OCI-LY1 (cell line): Measurements from ENCODE around the gene BMP6.

Source experiments
- H2AFZ ChIP-seq: fragments of 200-600 bp; sonication (generic), shearing (Covaris generic); 2 replicates; pipeline ENCODE4 v1.6.0; 2014; ENCODE audit warnings: antibody characterized with exemption, mild to moderate bottlenecking, low read length
- H3F3A ChIP-seq: fragments of 200-600 bp; sonication (generic), shearing (Covaris generic); 2 replicates; pipeline ENCODE4 v1.6.0; 2014; ENCODE audit warnings: mild to moderate bottlenecking, antibody characterized with exemption, low read length, moderate library complexity; ENCODE audit not compliant: insufficient read depth
- H3K27ac ChIP-seq: fragments of 200-600 bp; sonication (generic); 2 replicates; pipeline ENCODE4 v1.5.1; 2014; ENCODE audit warnings: low read length, mixed run types, mild to moderate bottlenecking, low read depth; ENCODE audit not compliant: poor library complexity, severe bottlenecking
- H3K27me3 ChIP-seq: fragments of 200-600 bp; sonication (generic); 2 replicates; pipeline ENCODE4 v1.6.0; 2014; ENCODE audit warnings: antibody characterized with exemption, mild to moderate bottlenecking, low read length, moderate library complexity; ENCODE audit not compliant: insufficient read depth
- H3K36me3 ChIP-seq: fragments of 200-600 bp; sonication (generic); 2 replicates; pipeline ENCODE4 v1.6.1; 2014; ENCODE audit warnings: mild to moderate bottlenecking, antibody characterized with exemption, low read length, moderate library complexity, mixed read lengths; ENCODE audit not compliant: insufficient read depth
- H3K4me1 ChIP-seq: fragments of 200-600 bp; sonication (generic); 2 replicates; pipeline ENCODE4 v1.5.1; 2014; ENCODE audit warnings: mild to moderate bottlenecking, low read length, moderate library complexity; ENCODE audit not compliant: insufficient read depth, severe bottlenecking
- H3K4me2 ChIP-seq: fragments of 200-600 bp; sonication (generic), shearing (Covaris generic); 2 replicates; pipeline ENCODE4 v1.6.1; 2014; ENCODE audit warnings: low read length
- H3K4me3 ChIP-seq: fragments of 200-600 bp; sonication (generic); 2 replicates; pipeline ENCODE4 v1.5.1; 2014; ENCODE audit warnings: low read length, low read depth, mild to moderate bottlenecking, mixed read lengths; ENCODE audit not compliant: poor library complexity, severe bottlenecking
- H3K79me2 ChIP-seq: fragments of 200-600 bp; shearing (Covaris generic); 2 replicates; pipeline ENCODE4 v1.6.1; 2016; ENCODE audit warnings: mixed run types, low read length, mixed read lengths; ENCODE audit not compliant: insufficient read depth
- H3K9ac ChIP-seq: fragments of 200-600 bp; sonication (generic), shearing (Covaris generic); 2 replicates; pipeline ENCODE4 v1.6.1; 2014; ENCODE audit warnings: mild to moderate bottlenecking, low read length, mixed read lengths
- H3K9me2 ChIP-seq: fragments of 200-600 bp; sonication (generic), shearing (Covaris generic); 2 replicates; pipeline ENCODE4 v1.6.1; 2014; ENCODE audit warnings: low read depth, mild to moderate bottlenecking, low read length, mixed read lengths
- H3K9me3 ChIP-seq: fragments of 200-600 bp; shearing (Covaris generic); 2 replicates; pipeline ENCODE4 v1.6.1; 2014; ENCODE audit warnings: low read length, mixed read lengths
- H4K20me1 ChIP-seq: fragments of 200-600 bp; sonication (generic), shearing (Covaris generic); 2 replicates; pipeline ENCODE4 v1.6.0; 2016; ENCODE audit warnings: mild to moderate bottlenecking, low read length; ENCODE audit not compliant: insufficient read depth
- CTCF ChIP-seq: fragments of 200-600 bp; sonication (generic), shearing (Covaris generic); IDR thresholded peaks from 2 replicates; pipeline ENCODE4 v1.5.1; 2017; ENCODE audit warnings: mild to moderate bottlenecking, antibody characterized with exemption, low read length, moderate library complexity, mixed read lengths
- EZH2 ChIP-seq: fragments of 200-600 bp; sonication (generic), shearing (Covaris generic); IDR thresholded peaks from 2 replicates; pipeline ENCODE4 v1.8.0; 2017; ENCODE audit warnings: borderline replicate concordance, mixed run types, mild to moderate bottlenecking, antibody characterized with exemption, low read length, moderate library complexity, mixed read lengths

The BMP6 gene

GRCh38 chr6:7747016-7747415 lies 21.1 kb downstream of the BMP6 start:
- Histone ChIP-seq H3K4me2 (no peak overlapping the region), H3K9ac (no peak overlapping the region), H3K79me2 (no peaks in the 10 kb centered on the region), H3F3A (no peaks in the 10 kb centered on the region), H3K27ac (no peak overlapping the region), H3K9me2 (no peaks in the 10 kb centered on the region), H3K9me3 (no peaks in the 10 kb centered on the region), H3K4me1 (no peaks in the 10 kb centered on the region), H3K27me3 (no peaks in the 10 kb centered on the region), H4K20me1 (no peaks in the 10 kb centered on the region), H3K4me3 (no peak overlapping the region), H3K36me3 (no peaks in the 10 kb centered on the region), H2AFZ (no peak overlapping the region)
- no peak for TF ChIP-seq EZH2
- no peak for TF ChIP-seq CTCF

GRCh38 chr6:7747433-7747832 lies 21.5 kb downstream of the BMP6 start:
- H3K4me2 ChIP-seq, result no peak overlapping the region
- TF ChIP-seq EZH2 (no peak), CTCF (no peak)
- no peaks in the 10 kb centered on the region for H4K20me1 ChIP-seq
- no peaks in the 10 kb centered on the region for H3K9me2 ChIP-seq
- no peak overlapping the region for H3K9ac ChIP-seq
- no peaks in the 10 kb centered on the region for H3K27me3 ChIP-seq
- H3F3A ChIP-seq, result no peaks in the 10 kb centered on the region
- H3K79me2 ChIP-seq, result no peaks in the 10 kb centered on the region
- no peaks in the 10 kb centered on the region for H3K4me1 ChIP-seq
- H2AFZ ChIP-seq, result no peak overlapping the region
- no peaks in the 10 kb centered on the region for H3K36me3 ChIP-seq
- H3K4me3 ChIP-seq, result no peak overlapping the region
- no peak overlapping the region for H3K27ac ChIP-seq
- no peaks in the 10 kb centered on the region for H3K9me3 ChIP-seq

GRCh38 chr6:7747901-7748504 lies 22.1 kb downstream of the BMP6 start:
- no peaks in the 10 kb centered on the region for H3K9me3 ChIP-seq

More at GRCh38 chr6:7747901-7748504, 22.1 kb downstream of the BMP6 start:
- Histone ChIP-seq H4K20me1 (no peaks in the 10 kb centered on the region), H3K79me2 (no peaks in the 10 kb centered on the region), H3K9ac (no peak overlapping the region), H3K36me3 (no peaks in the 10 kb centered on the region), H3K27me3 (no peaks in the 10 kb centered on the region), H3K4me1 (no peaks in the 10 kb centered on the region), H2AFZ (no peak overlapping the region), H3K27ac (no peak overlapping the region), H3K4me2 (no peak overlapping the region), H3K9me2 (no peaks in the 10 kb centered on the region), H3F3A (no peaks in the 10 kb centered on the region), H3K4me3 (no peak overlapping the region)
- TF ChIP-seq CTCF (no peak), EZH2 (no peak)
